VCaP (cell line): ENCODE measurements around the gene TPCN2.

Experiments used
- H3K27ac ChIP-seq: fragments of 450-650 bp; 2 replicates; pipeline ENCODE4 v1.5.1; 2017
- TF ChIP-seq, protein P1 (sequence below): fragments of 450-650 bp; conservative IDR thresholded peaks from 2 replicates; pipeline ENCODE4 v1.5.1; 2017; ENCODE audit warnings: mild to moderate bottlenecking, moderate library complexity

The TPCN2 gene

DNA sequence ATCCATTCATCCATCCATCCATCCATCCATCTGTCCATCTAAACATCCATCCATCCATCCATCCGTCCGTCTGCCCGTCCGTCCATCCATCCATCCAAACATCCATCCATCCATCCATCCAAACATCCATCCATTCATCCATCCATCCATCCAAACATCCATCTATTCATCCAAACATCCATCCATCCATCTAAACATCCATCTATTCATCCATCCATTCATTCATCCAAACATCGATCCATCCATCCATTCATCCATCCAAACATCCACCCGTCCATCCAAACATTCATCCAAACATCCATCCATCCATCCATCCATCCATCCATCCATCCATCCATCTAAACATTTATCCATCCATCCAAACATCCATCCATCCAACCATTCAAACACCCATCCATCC lies 61.7 kb downstream of the TPCN2 start:
- TF ChIP-seq, protein P1, sequence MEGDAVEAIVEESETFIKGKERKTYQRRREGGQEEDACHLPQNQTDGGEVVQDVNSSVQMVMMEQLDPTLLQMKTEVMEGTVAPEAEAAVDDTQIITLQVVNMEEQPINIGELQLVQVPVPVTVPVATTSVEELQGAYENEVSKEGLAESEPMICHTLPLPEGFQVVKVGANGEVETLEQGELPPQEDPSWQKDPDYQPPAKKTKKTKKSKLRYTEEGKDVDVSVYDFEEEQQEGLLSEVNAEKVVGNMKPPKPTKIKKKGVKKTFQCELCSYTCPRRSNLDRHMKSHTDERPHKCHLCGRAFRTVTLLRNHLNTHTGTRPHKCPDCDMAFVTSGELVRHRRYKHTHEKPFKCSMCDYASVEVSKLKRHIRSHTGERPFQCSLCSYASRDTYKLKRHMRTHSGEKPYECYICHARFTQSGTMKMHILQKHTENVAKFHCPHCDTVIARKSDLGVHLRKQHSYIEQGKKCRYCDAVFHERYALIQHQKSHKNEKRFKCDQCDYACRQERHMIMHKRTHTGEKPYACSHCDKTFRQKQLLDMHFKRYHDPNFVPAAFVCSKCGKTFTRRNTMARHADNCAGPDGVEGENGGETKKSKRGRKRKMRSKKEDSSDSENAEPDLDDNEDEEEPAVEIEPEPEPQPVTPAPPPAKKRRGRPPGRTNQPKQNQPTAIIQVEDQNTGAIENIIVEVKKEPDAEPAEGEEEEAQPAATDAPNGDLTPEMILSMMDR = no peak

DNA sequence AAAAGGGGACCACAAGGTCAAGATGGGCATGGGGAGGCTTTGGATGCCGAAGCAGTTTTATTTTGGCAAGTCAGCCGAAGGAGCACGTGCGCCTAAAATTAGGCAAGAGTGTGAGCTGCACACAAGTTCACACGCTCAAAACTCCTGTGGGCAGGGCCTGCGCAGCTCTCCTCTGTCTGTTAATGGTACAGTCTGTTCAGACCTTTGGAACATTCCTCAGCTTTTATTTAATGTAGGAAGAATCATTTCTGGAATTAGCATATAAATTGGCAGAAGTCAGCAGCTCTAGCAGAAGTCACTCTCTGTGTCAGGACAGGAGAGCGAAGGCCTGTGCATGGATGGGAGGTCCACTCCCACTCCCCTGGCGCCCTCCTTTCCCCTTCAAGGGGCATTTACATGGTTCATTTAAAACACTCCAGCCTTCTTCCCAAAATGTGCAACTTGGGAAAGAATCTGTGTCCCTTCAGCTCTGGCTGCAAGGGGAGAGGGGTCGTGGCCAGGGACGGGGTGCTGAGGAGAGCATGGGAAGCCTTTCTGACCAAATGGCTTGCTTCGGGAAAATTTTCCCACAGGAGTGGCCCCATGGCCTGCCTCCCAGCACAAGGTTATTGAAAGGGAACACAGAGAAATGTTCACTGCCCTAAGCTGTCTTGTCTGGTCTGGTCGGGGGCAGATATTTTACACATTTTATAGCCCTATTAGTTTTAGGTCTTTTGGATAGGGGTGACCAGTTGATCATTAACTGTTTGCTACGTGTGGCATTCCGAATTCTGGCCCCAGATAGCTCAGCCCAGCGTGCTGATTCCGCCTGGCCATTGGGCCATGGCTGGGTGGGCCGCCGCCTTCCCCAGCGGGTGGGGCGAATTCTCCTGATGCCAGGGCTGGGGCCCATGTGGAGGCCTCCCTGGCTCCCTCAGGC lies 63.2 kb downstream of the TPCN2 start:
- no peak overlapping the region for H3K27ac ChIP-seq

More for the DNA sequence above, 61.7 kb downstream of the TPCN2 start:
- H3K27ac ChIP-seq = no peak overlapping the region

GRCh38 chr11:69113226-69113625 lies 64.5 kb downstream of the TPCN2 start:
- H3K27ac ChIP-seq = no peak overlapping the region; the same call in 1 of the 2 replicates
- TF ChIP-seq, protein P1 = no peak

More for the DNA sequence above, 63.2 kb downstream of the TPCN2 start:
- TF ChIP-seq, protein P1 = no peak

- H3K27ac ChIP-seq = peak overlapping the region; percentile 68
- TF ChIP-seq, protein P1 = no peak
Measured at GRCh38 chr11:69113646-69114340, 65.1 kb downstream of the TPCN2 start.

DNA sequence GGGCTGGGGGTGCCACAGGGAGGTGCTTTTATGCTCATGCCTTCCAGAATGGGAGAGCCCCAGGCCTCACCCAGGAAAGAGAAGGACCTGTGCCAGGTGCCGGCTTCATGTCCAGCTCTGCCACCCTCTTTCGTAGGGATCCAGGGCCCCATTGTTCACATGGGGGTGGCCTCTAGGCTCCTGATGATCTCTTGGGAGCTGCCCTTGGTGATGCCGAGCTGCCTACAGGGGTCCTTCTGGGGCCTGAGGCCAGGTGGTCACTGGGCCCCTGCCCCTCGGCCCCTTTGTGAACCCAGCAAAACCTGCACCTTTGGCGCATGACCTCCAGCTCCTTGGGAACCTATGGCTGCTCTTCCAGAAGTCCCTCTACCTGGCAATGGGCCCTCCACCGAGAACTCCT lies 65.6 kb downstream of the TPCN2 start:
- TF ChIP-seq, protein P1 = no peak
- peak overlapping the region; percentile 68 for H3K27ac ChIP-seq

DNA sequence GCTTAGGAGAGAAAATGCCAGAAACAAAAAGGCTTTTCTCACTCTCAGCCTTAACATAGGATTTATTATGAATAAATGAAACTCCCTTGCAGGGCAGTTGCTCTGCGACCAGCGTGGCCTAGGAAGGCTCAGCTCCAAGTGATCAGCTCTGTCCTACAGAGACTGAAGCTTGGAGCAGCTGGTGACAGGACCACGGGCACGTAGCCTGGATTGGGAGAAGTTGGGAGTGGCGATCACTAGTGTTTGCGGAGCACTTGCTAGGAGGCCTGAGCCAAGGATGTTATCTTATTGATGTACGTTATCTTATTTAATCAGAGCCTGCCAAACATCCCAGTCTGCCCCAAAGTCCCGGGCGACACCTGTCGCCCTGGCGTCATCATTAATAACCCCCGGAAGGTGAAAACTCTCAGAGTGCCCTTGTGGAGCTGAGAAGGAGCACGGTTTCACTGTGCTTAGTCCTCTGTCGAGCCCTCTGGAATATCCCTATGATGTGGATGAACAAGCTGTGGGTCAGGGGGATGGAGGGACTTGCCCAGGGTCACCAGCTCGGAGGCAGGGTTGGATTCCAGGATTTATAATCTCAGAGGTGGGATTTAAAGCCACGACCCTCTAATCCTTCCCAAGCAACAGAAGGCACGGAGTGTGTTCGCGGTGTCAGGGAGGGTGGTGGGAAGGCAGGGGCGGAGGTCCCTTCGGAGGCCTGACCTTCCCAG lies 66.2 kb downstream of the TPCN2 start:
- H3K27ac ChIP-seq = peak overlapping the region; percentile 68
- TF ChIP-seq, protein P1 = no peak; the same call in 1 of the 2 replicates
